NCI-H2081 treated with DMSO at 0.1 percent for 48 hours (cell line): ENCODE data around the gene CD7.

Experiments used
- DNase-seq: peaks from one replicate; lab custom pipeline; 2025; lab: John Stamatoyannopoulos, UW

CD7 gene

GRCh38 chr17:82298538-82299421 lies 18.6 kb downstream of the CD7 start:
- no peak for DNase-seq

GRCh38 chr17:82297714-82298537 lies 19.5 kb downstream of the CD7 start:
- DNase-seq, result no peak

GRCh38 chr17:82297280-82297713 lies 20.1 kb downstream of the CD7 start:
- DNase-seq, result no peak

- DNase-seq, result no peak
Observed at GRCh38 chr17:82296511-82297279, 20.7 kb downstream of the CD7 start.

- DNase-seq, result no peak
Observed at GRCh38 chr17:82295472-82295814, 22.0 kb downstream of the CD7 start.

- DNase-seq, result no peak
Observed at GRCh38 chr17:82294064-82294773, 23.2 kb downstream of the CD7 start.

- peak; percentile 99 for DNase-seq
Observed at GRCh38 chr17:82292251-82293154, 24.9 kb downstream of the CD7 start.

GRCh38 chr17:82291582-82292250 lies 25.7 kb downstream of the CD7 start:
- DNase-seq, result no peak

GRCh38 chr17:82287868-82288801 lies 29.3 kb downstream of the CD7 start:
- DNase-seq, result no peak

GRCh38 chr17:82287013-82287867 lies 30.2 kb downstream of the CD7 start:
- no peak for DNase-seq

- DNase-seq, result no peak
Observed at GRCh38 chr17:82285141-82285540, 32.3 kb downstream of the CD7 start.

- no peak for DNase-seq
Observed at GRCh38 chr17:82283208-82283749, 34.1 kb downstream of the CD7 start.

GRCh38 chr17:82282239-82283207 lies 34.9 kb downstream of the CD7 start:
- no peak for DNase-seq

- no peak for DNase-seq
Observed at GRCh38 chr17:82281502-82282238, 35.7 kb downstream of the CD7 start.

GRCh38 chr17:82281076-82281475 lies 36.3 kb downstream of the CD7 start:
- no peak for DNase-seq

- DNase-seq, result no peak
Observed at GRCh38 chr17:82280537-82280936, 36.9 kb downstream of the CD7 start.
